ENCODE results near the gene ITGBL1.
A peak's percentile ranks its signal among the peaks of the same experiment; 100 is the strongest.

ITGBL1 gene

DNA sequence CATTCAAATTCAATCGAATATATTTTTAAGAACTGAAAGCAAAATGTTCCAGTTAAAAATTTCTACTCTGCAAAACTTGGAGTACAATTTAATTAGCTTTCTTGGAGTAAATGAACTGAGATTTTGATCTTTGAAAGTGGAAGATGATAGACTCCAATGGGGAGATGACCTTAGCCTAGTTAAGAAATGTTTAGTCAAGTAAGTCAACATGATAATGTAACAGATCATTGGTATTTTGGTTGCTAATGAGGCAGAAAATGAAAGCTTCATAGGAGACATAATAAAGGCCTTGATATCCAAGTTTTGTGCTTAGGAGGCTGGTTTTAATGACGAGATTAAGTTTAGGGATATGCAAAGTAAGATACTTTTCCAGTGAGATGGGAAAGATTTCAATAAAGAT lies 181.7 kb downstream of the ITGBL1 start:
- no peak for FAIRE-seq

DNA sequence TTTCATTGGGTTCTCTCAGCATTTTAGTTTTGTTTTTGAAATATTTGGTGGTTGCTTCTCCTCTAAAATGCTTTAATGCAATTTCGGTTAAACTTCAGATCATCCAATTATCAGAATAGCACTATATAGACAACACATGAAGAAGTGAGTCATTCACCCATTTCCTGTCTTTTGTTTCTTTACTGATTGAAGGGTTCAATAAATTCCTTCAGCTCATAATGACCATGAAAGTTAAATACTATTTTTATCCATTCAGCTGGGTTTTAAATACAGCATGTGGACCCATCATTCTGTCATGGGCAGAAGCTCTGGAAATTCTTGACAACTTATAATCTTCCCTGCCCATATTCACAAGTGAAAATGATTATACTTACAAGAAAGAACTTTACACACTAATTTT lies 187.2 kb downstream of the ITGBL1 start:
- FAIRE-seq, result no peak

DNA sequence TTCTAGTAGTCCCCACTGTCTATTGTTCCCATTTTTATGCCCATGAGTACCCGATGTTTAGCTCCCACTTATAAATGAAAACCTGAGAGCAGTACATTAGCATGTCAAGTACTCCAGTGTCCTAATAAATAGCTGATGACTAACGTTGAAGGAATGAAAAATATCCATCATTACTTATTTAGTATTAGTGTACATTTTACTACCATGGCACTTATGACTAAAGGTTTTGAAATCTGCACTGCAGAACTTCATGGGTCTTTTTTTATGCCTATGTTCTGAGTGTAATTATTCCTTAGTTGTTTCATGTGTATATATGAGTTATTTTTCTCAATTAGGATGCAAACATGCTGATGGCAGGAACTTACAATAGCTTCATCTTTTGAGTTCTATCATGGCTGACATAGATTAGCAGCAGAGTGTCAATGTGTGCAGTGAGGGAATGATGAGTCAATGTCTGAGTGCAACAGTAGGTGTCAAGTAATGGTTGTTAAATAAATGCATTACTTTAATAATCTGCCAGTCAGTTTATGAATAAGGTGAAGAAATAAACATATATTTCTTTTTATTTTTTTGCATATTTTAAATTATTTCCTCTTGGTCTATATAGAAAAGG lies 188.4 kb downstream of the ITGBL1 start:
- FAIRE-seq, result no peak

DNA sequence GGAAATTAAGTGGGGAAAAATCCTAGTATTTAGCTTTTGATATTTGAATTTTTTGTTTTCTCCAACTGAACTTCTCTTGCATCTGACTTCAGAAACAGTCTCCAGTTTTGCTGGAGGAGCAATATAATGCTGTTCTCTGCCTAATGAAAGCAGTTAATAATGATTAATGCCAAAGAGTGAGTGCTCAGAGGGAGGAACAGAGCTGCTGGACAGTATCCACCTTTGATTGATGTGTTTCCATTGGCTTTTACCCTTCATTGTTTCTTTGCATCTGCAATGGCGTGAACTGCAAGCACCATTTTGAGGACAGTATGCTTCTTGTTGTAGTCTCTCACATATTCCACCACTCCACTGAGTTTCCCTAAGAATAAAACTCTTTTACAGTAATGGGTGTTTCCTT lies 193.4 kb downstream of the ITGBL1 start:
- no peak for FAIRE-seq

DNA sequence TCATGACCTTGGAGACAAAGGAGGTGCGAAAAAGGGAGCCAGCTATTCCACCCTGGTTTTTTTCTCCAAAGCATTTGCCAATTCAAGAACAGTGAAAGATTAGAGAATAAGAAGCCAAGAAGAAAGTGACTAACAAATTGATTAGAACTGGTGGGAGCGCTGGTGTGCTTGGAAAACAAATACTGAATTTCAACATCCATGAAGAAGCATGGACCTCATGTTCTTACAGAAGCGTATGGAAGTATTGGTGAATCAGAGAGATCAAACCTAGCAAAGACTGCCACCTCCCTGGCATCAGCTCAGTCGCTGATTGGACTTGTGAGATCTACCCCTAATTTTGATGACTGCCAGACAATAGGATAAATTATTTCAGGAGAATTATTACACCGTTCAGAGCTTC lies 195.3 kb downstream of the ITGBL1 start:
- no peak for FAIRE-seq

DNA sequence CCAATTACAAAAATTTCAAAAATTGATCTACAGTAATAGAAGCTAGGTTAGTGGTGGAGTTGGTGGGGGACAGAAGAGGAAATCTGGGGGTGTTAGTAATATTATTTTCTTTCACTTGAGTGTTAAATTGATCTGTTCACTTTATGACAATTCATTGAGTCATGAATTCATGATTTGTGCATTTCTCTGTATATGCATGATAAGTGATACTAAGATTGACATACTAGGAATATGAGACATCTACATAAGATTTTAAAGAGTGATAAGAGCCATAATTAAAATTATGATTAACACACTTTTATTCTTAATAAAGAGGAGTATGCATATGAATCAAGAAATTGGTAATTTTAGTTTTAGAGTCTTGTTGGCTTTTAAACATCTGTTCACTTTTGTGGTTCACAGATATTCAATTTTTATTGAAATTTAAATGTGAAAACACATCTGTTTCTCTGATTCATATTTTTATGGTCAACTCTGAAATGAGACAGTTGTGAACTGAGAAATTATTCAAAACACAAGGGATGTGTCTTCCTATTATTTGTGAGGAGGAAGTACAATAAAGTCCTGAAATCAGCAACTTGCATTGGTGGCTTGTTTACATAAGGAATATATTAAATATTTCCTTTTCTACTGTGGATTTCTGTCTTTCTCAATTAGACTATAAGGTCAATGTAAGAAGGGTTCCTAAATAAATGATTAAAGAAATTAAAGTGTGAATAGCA lies 196.5 kb downstream of the ITGBL1 start:
- FAIRE-seq, result peak; percentile 81

DNA sequence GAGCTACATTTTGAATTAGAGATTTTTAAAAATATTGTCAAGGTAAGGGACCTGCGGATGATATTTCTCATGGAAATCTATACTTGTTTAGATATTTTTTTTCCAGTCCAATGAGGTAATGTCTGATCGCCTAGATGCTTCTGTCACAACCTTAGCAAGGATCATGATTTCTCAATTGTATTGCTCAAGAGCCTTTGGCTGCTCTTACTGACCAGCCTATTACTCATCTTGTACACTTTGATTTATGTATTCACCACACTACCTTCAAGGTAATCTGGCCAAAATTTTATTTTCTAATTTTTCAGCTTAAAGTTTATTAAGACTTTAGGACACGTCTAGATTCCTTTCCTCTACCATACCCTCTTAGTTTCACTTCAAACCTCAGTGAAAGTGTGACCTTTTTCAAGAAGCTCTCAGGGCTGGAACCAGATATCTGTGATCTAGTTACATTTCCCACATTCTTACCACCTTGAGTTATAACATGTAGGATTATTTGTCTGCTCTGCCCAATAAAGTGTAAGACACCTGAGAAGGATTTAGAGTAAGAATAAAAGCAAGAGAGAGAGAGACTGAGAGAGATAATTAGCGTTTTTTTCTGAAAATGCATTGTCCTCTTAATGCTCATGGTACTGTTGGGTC lies 197.1 kb downstream of the ITGBL1 start:
- peak; percentile 13 for FAIRE-seq

DNA sequence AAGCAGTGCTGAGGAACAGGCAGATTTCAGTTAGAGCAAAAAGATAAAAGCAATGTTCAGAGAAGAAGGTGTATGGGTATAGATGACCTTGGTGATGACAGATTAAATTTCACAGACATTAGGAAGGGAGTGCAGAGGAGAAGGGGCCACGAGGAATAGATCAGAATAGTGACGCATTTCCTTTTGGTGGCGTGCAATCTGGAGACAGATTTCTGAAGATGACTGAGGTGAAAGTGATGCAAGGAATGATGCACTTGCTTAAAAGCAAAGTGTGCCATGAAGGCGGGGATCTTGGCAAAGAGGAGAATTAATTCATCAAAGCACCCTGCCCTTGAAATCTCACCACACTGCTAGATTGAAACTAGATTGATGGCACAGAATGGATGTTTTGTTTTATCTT lies 202.4 kb downstream of the ITGBL1 start:
- no peak for FAIRE-seq

DNA sequence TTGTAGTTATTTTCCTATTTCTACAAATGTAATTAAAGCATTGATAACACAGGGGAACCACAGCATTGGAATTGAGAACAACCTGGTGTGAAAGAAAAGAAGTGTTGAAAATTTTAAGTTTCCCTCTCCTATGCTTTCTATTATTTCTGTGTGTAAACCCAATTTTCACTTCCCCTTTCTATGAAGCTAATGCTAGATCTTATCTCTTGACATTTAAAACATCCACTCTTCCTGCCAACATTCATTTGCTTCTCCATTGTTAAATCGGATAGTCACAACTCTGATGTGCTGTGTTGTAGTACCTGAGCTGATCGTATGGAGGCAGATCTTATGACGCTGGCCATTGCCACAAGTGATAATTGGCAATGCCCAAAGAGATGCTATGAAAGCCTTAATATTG lies 203.0 kb downstream of the ITGBL1 start:
- FAIRE-seq, result no peak

DNA sequence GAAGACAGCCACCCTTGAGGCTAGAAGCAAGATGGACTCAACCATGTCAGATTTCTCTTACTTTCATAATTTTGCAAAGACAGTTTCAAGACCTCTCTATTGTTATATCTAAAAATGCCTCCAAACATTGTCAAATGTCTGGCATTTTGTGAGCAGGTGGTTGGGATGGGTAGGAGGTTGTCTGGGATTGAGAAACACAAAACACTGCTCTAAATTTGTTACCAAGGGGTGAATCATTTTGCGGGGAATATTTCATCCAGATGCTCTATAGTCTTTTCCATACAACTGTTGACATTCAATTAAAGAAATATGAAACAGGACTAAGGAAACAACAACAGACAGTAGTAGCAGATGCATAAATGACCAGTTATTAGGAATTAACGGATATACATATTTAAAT lies 208.2 kb downstream of the ITGBL1 start:
- FAIRE-seq, result no peak

DNA sequence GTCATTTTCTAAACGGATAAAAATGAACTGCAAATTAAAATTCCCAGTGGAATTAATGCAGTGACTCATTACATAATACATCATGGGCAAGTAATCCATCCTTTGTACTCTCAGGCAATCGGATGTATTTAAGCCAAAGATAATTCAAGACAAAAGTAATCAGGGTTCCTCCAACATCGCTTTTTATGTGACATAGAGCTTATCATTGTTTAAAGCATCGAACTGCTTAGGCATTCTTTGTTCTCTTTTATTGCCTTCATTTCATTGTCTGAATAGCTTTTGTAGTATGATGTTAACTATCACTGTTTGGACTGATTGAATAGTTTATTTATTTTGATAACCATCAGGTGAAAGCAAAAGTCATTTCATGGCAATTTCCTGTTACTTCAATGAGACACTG lies 209.4 kb downstream of the ITGBL1 start:
- no peak for FAIRE-seq

DNA sequence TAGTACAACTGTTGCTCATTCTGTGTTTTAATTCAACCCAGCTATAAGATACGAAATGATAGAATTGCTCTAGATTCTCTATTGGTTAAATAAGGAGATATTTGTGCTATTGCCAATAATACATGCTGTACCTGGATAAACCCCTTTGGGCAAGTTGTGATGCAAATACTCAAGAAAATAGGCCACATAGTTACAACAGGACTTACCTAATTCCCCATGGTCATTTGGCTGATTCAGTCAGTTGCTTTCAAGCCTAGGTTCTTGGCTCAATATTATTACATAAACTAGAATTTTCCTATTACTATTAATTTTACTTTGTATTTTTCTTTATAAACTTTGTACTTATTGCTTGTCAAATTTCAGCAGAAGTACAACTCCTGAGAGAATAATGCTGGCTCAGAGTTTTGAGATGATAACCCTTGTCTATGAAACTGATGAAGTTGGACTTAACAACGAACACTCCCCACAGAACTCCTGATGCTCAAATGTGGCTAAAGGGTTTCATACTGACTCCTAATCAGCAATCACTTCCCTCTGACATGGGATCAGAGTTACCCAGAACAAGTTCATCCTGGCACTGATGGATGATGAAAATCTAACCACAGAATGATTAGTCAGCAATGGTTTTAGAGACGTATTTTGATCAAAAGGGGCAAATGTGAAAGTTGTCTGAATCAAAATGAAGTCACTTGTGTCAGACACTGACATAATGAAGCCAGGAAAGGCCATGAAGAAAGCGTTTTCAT lies 221.1 kb downstream of the ITGBL1 start:
- no peak for FAIRE-seq

DNA sequence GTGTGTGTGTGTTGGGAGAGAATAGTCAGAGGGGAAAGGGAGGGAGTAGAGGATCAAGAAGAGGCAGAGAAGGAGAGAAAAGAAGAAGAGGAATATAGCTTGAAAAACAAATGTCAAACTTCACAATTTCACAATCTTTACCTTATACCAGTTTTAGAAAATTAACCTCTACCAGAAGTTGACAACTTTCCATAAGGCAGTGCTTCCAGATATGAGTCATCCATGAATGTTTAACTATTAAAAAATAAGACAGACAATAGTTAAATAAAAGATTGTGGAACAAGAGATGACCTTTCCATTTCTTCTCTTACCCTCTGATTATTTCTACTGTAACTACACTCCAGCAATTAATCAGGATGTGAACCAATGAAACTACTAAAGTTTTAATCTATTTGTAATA lies 229.4 kb downstream of the ITGBL1 start:
- no peak for FAIRE-seq

DNA sequence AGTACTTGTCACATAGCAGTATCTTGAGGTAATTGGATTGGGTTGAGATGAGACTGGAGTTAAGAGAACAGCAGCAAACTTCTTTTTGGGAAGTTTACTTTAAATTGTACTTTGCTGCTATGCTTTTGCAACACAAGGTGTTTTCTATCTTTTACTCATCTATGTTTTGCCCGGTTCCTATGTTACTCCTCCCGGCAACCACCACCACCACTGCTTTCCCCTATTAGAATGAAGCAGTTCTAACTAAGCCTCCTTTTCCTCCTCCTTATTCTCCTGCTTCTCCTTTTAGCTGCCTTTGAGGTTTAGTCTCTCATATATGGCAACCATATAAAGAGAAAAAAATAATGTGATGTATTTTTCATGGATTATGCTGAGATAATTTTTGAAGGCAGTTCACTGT lies 233.5 kb downstream of the ITGBL1 start:
- no peak for FAIRE-seq

DNA sequence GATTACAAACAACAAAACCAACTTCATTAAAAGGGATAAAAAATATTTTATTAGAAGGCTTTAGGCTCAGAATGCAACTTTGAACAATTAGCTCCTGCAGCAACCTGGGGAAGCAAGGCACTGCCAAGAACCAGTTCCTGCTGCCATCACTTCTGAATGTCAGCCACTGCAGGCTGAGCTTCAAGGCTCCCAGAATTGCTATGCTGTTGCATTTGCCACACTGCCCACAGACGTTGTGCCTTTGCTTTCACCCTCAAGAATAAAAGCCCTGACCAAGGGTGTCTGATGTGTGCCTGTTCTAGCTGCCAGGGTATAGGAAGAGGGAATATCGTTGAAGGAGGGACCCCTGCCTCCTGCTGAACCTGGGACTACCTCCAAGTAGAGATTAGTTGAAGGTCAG lies 238.4 kb downstream of the ITGBL1 start:
- no peak for FAIRE-seq

DNA sequence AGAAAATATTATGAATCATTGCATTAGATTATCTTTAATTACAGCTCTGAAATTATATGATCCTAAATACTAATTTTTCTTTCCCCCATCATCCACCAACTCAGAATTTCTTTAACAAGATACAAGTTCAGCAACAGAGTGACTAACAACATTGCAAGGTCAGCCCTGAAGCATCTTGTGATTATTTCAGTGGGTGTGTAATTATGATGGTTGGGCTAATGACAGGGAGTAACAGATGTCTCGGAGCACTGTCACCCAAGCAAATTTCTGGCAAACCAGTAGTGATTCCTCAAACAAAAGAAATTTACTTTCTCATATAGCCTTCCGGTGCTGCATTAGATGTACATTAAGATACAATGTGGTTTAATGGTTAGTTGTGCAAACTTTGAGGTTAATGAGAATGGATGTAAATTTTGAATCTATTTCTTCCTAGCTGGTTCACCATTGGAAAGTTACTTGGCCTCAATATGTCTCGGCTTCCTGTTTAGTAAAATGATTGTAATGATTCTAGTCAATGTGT lies 238.9 kb downstream of the ITGBL1 start:
- no peak for FAIRE-seq

DNA sequence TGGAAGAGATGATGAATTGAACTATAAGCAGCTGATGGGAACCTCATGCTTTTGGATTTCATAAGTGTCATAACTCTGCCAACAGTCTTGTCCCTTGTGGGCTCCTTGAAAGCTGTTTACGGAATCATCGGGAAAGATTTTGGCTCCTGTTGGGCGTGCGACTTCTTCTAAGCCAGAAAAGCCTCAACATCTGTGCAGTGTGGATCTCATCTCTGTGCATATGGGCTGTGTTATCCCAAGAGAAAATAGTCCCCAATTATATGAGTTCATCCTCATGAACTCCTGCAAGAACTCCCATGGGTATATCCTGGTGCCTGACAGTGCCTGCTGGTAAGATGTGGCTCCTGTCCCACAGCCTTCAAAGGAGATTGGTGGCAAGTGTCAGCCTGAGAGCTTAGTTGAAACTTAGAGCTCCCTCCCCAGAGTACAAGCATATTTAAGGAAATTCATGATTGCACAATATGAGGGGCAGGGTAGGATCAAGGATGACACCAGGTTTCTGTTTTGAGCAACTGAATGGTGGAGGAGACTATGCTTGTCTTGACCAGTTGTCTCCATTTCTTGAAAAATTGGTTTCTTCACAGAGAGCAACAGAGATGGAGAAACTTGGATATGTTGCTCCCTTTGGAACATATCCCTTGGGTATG lies 243.5 kb downstream of the ITGBL1 start:
- no peak for FAIRE-seq

DNA sequence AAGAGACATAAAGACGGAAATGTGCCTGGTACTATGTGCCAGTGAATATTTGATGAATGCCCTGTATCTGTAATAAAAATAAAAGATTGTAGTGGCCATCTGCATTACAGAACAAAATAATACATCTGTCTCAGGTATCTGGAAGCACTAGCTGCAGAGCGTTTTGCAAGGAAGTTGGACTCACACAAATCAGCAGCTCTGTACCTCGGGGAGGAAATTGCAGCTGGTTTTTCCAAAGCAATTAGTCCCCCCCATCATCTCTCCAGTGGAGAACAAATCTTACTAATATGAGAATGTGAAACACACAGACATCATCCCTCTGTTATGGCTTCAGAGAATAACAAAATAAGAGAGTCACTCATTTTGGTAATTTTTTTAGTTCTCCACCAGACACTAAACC lies 245.3 kb downstream of the ITGBL1 start:
- FAIRE-seq, result no peak

DNA sequence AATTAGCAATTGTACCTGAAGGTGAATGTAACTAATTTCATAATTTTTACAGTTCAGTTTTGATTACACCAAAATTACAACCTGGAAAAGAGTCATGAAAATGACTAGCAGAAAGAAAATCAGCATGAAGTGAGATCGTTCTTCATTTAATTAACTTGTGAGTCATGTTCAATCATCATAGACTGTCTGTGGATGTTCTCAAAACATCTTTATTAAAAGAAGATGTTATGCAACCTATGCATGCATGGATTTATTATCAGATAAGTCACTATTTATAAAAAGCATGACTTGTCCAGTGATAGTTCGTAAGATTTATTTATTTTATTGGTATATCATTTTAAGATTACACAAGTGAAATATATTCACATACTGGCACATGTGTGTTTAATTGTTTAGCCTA lies 245.9 kb downstream of the ITGBL1 start:
- no peak for FAIRE-seq

DNA sequence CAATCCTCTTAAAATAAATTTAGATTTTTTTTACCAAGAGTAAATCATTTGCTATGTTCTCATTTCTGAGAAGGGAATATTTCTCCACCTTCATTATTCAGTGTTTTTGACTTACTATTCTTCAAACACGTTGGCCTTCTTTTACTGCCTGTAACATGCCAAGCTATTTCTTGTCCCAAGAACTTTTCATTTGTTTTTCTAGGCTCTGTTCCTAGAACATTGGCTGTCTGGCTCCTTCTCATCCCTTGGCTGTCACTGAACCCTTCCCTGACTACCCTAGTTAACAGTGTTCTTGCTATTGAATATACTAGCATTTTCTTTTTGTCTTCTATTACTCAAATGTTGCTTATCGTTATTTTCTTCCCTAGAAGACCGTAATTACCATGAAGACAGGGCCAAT lies 248.1 kb downstream of the ITGBL1 start:
- FAIRE-seq, result no peak

DNA sequence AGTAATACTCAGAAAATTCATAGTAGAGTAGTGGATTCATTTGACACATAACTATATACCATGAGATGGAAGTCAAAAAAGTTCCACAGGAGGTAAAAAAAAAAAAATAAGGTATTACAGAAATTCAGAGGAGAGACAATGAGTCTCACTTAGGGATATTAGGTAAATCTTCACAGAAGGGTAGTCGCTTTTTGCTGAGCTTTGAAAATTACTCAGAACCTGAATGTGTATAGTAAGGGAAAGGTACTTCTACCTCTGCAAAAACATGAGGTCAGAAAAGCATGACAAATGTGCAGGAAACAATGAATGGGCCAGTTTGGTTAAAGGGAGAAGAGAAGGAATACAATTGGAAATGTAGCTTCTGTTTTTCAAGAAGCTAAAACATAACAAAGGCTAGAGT lies 250.6 kb downstream of the ITGBL1 start:
- FAIRE-seq, result no peak

DNA sequence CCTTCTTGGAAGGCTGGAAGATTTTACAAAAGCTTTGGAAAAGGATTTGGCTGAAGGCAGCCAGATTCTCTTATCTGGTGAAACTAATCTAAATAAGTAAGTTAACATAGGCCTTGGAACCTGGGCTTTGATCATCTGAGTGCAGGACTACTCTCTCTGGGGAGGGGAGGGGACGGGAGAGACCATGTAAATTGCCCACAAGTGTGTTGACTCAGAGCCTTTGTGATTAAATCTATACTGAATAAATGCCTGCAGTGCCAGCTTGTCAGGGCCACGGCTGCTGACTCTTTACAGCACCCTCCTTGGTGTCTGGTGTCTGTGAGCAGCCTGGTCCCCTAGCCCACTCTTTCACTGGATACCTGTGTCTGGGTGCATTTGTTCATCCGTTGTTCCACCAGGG lies 251.4 kb downstream of the ITGBL1 start:
- FAIRE-seq, result no peak

DNA sequence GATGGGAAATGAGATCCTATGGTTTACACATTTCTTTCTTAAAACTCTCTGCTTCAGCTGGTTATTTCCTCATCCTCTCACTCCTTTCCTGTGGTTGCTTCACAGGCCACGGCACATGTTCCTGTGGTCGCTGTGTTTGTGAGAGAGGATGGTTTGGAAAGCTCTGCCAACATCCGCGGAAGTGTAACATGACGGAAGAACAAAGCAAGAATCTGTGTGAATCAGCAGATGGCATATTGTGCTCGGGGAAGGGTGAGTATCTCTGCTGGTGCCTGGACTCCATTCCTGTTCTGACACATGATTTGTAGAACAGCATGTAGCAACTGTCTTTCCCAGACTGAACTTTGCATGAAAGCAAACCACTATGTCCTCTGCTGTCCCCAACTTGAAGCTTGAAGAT lies 254.2 kb downstream of the ITGBL1 start:
- FAIRE-seq, result no peak
